Measurements from ENCODE around the gene MIER3.

GRCh38 chr5:56918054-56918453 is 33.9 kb downstream of the MIER3 start:
- TF ChIP-seq CTCF (IDR thresholded peaks at IDR 0.05) (no peak), EP300 (IDR thresholded peaks at IDR 0.05; ENCODE audit: low read depth) (no peak), POLR2A (IDR thresholded peaks at IDR 0.05) (no peak)

Measured in transverse colon (tissue), 3 donors.